ENCODE measurements around the gene CCL5. TPM values are rescaled to one million over a fixed set of nuclear protein-coding genes. Genes with fewer than 3 reads are reported as not detected.

Gene CCL5
- total and polyA plus RNA-seq, 10 of the 15 experiments (the other 5 are each of a cell fraction or from before 2014, with no cell fraction given): 45.7 to 186 (median 90.8) TPM

GRCh38 chr17:35889818-35890773 is 9.9 kb upstream of the CCL5 start:
- no peak for FAIRE-seq
- Histone ChIP-seq H3K79me2 (ENCODE audit: control insufficient read depth, insufficient read depth, low read length) (no peaks in the 10 kb centered on the region), H3K9ac (ENCODE audit: control insufficient read depth, insufficient read depth, low read length) (no peak overlapping the region), H4K20me1 (ENCODE audit: control insufficient read depth, insufficient read depth) (no peaks in the 10 kb centered on the region), H3K27ac (ENCODE audit: control insufficient read depth, insufficient read depth) (no peak overlapping the region), H3K27me3 (replicated peaks in 1 of 2; ENCODE audit: control insufficient read depth in 2 of 2, insufficient read depth in 2 of 2, low read length in 1 of 2) (no peaks in the 10 kb centered on the region), H3K4me1 (ENCODE audit: control insufficient read depth, insufficient read depth, low read length) (peaks cover 28% of the 10 kb centered on the region), H3K4me3 (no peak overlapping the region), H3K36me3 (ENCODE audit: control insufficient read depth in 2 of 2, insufficient read depth in 2 of 2, low read length in 1 of 2) (no peaks in the 10 kb centered on the region), H3K9me3 (replicated peaks; ENCODE audit: control insufficient read depth, insufficient read depth, low read length) (no peaks in the 10 kb centered on the region; the same call in 2 of the 3 replicates), H3K4me2 (ENCODE audit: control insufficient read depth, insufficient read depth) (no peak overlapping the region; the same call in 1 of the 2 replicates), H2AFZ (ENCODE audit: control insufficient read depth, low read depth, low read length) (no peak overlapping the region)
- TF ChIP-seq SMARCA5 (IDR thresholded peaks at IDR 0.05) (peak; percentile 50; the same call in 1 of the 2 replicates), EED (IDR thresholded peaks at IDR 0.05; ENCODE audit: low read depth) (peak; percentile 38; the same call in 1 of the 2 replicates), BCL11A (IDR thresholded peaks at IDR 0.05; ENCODE audit: low read depth, low read length) (no peak), GATAD2B (conservative IDR thresholded peaks at IDR 0.05; ENCODE audit: low read depth) (0 out of 2 replicates have a peak, but pooled peaks have one; percentile 9), IKZF2 (IDR thresholded peaks at IDR 0.05) (0 out of 4 replicates have a peak, but pooled peaks of 1 of the 2 experiments have one; percentile 11)
- ChIA-PET POLR2A (interaction anchor here (0.7 to 4.7 kb wide), 5 partner anchors 10 to 126 kb away, joined by 3 to 56 read pairs (median 8); partner anchors contain the start of gene CCL5), CTCF (interaction anchor here (0.7 to 2.3 kb wide), 9 partner anchors 9 to 79 kb away, joined by 3 to 12 read pairs (median 3); partner anchors contain the start of gene CCL5), RAD21 (ENCODE audit: unreplicated experiment) (interaction anchor here (1.0 to 9.4 kb wide), 7 partner anchors 8 to 199 kb away, joined by 3 to 125 read pairs (median 4); partner anchors contain the start of gene CCL5), SMC1A (ENCODE audit: uncharacterized antibody, unreplicated experiment) (interaction anchor here (0.8 to 11.3 kb wide), 12 partner anchors 10 to 184 kb away, joined by 3 to 155 read pairs (median 4); partner anchors contain the start of genes CCL5, HEATR9 and RDM1)
- WGBS (ENCODE audit: insufficient coverage, insufficient replicate concordance, low lambda C conversion rate, missing lambda C conversion rate): 33% methylated on average over 2 of the region's 2 CpGs
- in situ Hi-C loops (cut with MboI): no loop called here
- ATAC-seq: peak; percentile 9; the same call in 2 of the 3 replicates
- no peak for DNase-seq (ENCODE audit: low read depth, low spot score)
- BruUV-seq (replicated peaks): no TSS peak
- intact Hi-C loops (cut with micrococcal nuclease; ENCODE audit: unreplicated experiment): no loop called here

Data from GM12878 (cell line).